GM19351 (cell line): ENCODE data around the gene KRT23.

Source experiments
- ATAC-seq: cut with Tn5 transposase; IDR thresholded peaks from one replicate; pipeline ENCODE4 v1.9.1; 2021; ENCODE audit warnings: mild to moderate bottlenecking, moderate library complexity; ENCODE audit not compliant: unreplicated experiment

The KRT23 gene

DNA sequence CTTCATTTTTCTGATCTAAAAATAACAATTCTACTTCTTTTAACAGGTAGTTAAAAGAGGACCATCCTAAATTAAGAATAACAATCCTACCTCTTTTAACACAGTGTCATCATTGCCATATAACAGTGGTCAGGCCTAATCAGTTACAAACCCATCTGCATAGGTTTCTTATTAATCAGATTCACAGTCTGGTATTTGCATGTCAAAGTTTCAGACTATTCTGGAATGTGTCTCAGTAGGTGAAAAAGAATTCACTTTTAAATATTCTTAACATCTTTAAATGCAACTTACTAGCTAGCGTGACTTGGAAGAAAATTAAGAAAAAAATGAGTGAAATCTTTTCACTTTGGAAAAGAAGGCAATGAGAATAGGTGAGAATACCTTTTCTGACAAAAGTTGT is 63.6 kb downstream of the KRT23 start:
- ATAC-seq: no peak

DNA sequence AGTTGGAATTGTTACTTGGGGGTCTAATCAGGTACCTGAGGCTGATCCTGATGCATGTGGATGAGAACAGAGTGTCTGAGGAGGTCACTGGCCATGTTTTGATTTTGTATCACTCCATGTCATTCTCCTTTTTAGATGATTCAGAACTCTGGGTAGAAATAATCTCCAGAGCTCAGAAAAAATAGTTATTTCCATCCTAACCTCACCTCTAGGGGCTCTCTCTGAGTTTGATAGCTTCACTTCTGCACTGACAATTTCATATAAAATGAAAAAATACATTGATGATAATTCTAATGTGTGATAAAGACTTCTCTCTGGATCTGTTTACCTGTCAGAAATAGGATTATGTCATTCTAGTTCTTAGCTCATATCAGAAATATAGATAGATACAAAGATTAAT is 64.2 kb downstream of the KRT23 start:
- no peak for ATAC-seq
